ENCODE results near the gene RANBP3. TPM values are rescaled to one million over a fixed set of nuclear protein-coding genes. Genes with fewer than 3 reads are reported as not detected.
"Not testable (repeated sequence)": the region's sequence is repeated elsewhere in the genome, so short reads cannot be mapped to it uniquely, and the experiment has no call there.

RANBP3 gene
- total RNA-seq, 1 donor from 2014 or later = 122 TPM

DNA sequence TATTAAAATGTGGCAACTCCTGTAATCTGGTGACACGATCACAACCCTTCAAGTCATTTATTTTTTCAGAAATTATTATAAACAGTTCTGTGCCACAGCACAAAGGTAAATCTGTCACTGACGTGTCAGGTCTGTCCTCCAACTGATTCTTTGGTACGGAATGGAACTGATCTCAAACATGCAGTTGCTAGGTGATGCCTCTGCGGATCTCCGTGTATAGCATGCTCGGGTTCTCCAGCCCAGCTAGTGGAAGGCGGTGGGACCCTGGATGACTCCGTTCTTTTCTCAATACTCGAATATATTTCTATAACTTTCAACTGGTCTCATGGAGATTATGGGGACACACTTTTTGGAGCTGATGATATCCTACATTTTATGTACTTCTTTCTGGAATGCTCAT, 11.0 kb downstream of the RANBP3 start:
- Mint-ChIP-seq H3K4me3 (no peak overlapping the region), H3K27me3 (ENCODE audit: low read depth) (no peaks in the 10 kb centered on the region), H3K36me3 (ENCODE audit: low read depth) (no peaks in the 10 kb centered on the region), H3K9me3 (no peaks in the 10 kb centered on the region), H3K4me1 (peaks cover 37% of the 10 kb centered on the region), H3K27ac (ENCODE audit: unreplicated experiment) (no peak overlapping the region)
- no peak for DNase-seq (ENCODE audit: low read depth, low spot score)
- no peak for TF ChIP-seq CTCF (conservative IDR thresholded peaks at IDR 0.05)

DNA sequence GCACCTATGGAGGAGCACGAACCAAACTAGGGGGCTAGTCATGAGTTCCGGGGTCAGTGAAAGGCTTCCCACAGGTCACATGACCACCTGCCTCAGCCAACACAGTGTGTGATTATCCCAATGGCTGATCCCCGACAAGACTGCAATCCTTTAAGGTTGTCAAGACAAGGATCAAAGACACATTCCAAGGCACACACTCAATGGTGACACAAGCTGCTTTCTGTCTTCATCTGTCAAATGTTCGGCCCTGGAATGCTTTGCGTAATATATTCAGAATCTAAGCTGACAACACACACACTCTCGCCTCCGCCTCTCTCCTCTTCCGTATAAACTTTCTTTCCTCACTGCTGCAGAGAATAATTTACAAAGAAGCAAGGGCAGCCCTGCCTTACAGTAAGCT, 11.7 kb downstream of the RANBP3 start:
- TF ChIP-seq CTCF (conservative IDR thresholded peaks at IDR 0.05) = no peak
- Mint-ChIP-seq H3K27me3 (ENCODE audit: low read depth) (no peaks in the 10 kb centered on the region), H3K36me3 (ENCODE audit: low read depth) (no peaks in the 10 kb centered on the region), H3K27ac (ENCODE audit: unreplicated experiment) (peak overlapping the region; percentile 89), H3K4me1 (peaks cover 37% of the 10 kb centered on the region), H3K4me3 (no peak overlapping the region), H3K9me3 (no peaks in the 10 kb centered on the region)
- no peak for DNase-seq (ENCODE audit: low read depth, low spot score)

- TF ChIP-seq CTCF (conservative IDR thresholded peaks at IDR 0.05) = no peak
- no peaks in the 10 kb centered on the region for H3K27me3 Mint-ChIP-seq (ENCODE audit: low read depth)
- DNase-seq (ENCODE audit: low read depth, low spot score) = no peak
- H3K27ac Mint-ChIP-seq (ENCODE audit: unreplicated experiment) = no peak overlapping the region
- H3K4me1 Mint-ChIP-seq = peaks cover 49% of the 10 kb centered on the region
- H3K4me3 Mint-ChIP-seq = no peak overlapping the region
- no peaks in the 10 kb centered on the region for H3K9me3 Mint-ChIP-seq
- no peaks in the 10 kb centered on the region for H3K36me3 Mint-ChIP-seq (ENCODE audit: low read depth)
Measured at GRCh38 chr19:5964816-5965565, 12.9 kb downstream of the RANBP3 start.

GRCh38 chr19:5963855-5964254, 14.1 kb downstream of the RANBP3 start:
- Mint-ChIP-seq H3K27me3 (ENCODE audit: low read depth) (no peaks in the 10 kb centered on the region), H3K4me3 (no peak overlapping the region), H3K27ac (ENCODE audit: unreplicated experiment) (no peak overlapping the region), H3K4me1 (peaks cover 54% of the 10 kb centered on the region), H3K36me3 (ENCODE audit: low read depth) (no peaks in the 10 kb centered on the region), H3K9me3 (no peaks in the 10 kb centered on the region)
- DNase-seq (ENCODE audit: low read depth, low spot score) = no peak
- TF ChIP-seq CTCF (conservative IDR thresholded peaks at IDR 0.05) = no peak

DNA sequence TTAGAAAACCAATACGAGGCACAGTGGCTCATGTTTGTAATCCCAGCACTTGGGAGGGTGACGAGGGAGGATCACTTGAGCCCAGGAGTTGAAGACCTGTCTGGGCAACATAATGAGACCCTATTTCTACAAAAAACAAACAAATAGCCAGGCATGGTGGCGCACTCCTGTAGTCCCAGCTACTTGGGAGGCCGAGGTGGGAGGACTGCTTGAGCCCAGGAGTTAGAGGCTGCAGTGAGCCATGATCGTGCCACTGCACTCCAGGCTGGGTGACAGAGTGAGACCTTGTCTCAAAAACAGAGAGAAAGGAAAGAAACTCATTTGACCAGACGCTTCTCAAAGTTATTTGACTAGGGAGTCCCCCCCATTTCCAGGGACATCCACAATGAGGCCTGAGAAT, 14.7 kb downstream of the RANBP3 start:
- H3K36me3 Mint-ChIP-seq (ENCODE audit: low read depth); H3K9me3 Mint-ChIP-seq; H3K27ac Mint-ChIP-seq (ENCODE audit: unreplicated experiment); H3K4me3 Mint-ChIP-seq; H3K27me3 Mint-ChIP-seq (ENCODE audit: low read depth); DNase-seq (ENCODE audit: low read depth, low spot score): not testable (repeated sequence)
- peaks cover 51% of the 10 kb centered on the region for H3K4me1 Mint-ChIP-seq
